Kidney tubule cell (primary cell): ENCODE data around the gene PDE8B.

ENCODE experiments used
- DNase-seq: peaks from one replicate; pipeline ENCODE4 v3.0.0-alpha.2; 2018; ENCODE audit warnings: low spot score

PDE8B gene

DNA sequence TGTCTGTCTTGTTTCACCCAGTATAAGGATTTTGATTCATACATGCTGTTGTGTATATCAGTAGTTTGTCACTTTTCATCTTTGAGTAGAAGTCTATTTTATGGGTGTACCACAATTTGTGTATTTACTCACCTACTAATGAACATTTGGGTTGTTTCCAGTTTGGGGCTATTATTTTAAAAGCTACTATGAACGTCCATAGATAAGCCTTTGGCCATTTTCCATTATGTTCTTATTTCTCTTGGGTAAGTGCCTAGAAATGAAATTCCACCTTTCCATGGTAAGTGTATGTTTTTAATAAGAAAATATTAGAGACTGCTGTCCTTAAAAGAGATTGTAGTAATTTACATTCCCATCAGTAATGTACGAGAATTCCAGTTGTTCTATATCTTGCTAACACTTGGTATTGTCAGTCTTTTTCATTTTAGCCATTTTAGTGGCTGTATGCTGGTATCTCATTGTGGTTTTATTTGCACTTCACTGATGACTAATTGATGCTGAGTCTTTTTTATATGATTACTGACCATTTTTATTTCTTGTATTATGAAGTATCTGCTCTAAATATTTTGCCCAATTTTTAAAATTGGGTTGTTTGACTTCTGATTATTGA is 17.9 kb upstream of the PDE8B start:
- DNase-seq, result no peak

DNA sequence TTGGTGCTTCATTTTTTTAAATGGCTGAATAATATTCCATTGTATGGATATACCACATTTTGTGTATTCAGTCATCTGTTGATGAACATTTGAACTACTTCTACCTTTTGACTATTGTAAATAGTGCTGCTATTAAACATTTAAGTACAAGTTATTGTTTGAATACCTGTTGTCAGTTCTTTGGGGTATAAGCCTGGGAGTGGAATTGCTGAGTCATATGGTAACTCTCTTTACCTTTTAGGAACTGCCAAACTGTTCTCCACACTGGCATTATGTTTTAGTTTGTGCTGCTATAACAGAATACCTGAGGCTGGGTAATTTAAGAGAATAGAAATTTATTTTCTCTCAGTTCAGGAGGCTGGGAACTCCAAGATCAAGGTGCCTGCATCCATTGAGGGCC is 15.7 kb upstream of the PDE8B start:
- DNase-seq, result no peak

DNA sequence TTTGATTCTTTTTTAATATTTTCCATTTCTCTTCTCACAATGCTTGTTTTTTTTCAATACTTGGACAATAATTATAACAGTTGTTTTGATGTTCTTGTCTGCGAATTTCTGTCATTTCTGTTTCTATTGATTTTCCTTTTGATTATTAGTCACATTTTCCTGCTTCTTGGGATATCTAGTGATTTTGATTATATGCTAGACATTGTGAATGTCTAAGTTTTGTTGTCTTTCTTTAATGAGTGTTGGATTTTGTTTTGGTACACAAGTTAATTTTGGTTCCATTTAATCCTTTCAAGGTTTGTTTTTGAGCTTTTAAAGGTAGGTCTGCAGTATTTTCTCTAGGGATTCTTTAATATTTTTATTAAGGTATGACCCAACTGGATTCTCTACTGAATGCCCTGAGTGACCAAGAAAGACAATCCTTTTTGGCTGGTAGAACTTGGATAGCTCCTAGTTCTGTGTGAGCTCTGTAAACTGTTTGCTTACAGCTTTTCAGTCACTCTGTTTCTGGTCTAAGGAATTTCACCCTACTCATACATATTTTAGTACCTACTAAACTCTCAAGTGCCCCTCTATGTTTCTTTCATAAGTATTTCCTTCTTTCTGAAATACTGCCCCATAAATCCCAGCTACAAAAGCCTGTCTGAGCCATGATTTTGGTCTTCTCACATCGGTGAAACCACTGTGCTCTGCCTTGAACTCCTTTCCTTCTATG is 12.5 kb upstream of the PDE8B start:
- no peak for DNase-seq

DNA sequence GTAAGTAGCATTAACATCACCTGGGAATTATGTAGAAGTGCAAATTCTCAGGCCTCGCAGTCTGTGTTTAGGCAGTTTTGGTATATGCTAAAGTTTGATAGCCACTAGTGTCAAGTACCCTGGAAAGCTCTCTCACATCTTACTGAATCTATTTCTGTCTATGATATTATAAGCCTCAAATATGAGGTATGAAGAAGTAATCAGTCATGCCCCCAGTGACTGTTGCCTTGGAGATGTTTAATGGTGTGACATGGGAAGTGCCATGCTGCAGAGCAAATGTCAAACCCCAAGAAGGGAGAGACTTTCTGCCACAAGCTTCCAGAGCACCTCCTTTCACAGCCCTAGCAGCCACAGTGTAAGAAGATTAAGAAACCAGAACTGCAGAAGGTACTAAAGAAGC is 9.8 kb upstream of the PDE8B start:
- DNase-seq, result no peak

DNA sequence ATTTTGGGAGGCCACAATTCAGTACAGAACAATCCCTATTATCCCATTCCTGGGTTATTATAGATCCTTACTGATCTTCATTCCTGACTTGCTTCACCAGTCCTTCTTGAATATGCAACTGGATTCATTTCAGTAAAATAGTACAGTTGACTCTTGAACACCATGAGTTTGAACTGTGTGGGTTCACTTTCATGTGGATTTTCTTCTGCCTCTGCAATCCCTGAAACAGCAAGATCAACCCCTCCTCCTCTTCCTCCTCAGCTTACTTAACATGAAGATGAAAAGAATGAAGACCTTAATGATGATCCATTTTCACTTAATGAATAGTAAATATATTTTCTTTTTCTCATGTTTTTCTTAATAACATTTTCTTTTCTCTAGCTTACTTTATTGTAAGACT is 8.3 kb upstream of the PDE8B start:
- no peak for DNase-seq

DNA sequence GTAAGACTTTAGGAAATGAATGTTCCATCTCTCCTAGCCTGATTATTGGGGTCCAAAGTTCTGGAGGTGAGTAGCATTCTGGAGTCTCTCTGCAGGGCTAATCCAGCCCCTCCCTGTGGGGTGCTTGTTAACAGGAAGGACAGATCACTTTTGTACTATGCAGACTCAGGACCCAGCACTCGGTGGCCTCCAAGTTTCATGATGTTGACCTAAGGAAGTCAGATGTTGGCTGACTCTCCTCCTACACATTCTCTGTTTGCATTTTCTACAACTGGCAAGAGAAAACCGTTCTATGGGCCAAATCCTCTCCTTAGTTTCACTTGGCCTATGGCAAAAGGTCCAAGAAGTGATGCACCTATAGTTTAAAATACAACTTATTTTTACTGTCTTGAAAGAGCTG is 5.5 kb upstream of the PDE8B start:
- DNase-seq, result no peak

DNA sequence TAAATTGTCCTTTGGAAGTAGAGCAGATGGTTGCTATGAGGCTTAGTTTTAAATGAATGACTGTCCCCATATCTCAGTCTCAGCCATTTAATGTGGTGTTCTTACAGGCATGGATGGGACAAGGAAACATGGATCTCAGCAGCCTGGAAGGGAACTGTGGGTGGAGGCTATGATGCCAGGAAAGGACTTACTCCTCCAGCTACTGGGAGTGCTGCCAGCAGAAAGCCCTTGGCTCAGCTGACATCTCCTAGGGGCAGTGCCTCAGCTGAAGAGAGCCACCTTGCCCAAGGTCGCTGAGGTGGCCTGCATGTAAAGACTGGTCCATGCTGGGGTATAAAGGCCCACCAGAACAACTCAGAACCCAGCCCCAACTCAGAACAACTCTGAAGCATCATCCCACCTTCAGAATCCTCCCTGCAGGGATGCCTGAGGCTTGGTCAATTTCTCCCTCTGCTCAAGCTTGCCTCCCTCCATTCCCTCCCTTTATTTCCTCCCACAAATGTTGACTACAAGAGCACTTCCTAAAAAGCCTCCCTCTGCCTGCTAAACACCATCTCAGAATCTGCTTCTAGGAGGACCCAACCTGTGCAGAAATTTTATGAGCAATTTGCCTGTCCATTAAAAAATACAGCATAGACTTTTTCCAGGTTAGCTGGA is 1.8 kb upstream of the PDE8B start:
- DNase-seq, result no peak

DNA sequence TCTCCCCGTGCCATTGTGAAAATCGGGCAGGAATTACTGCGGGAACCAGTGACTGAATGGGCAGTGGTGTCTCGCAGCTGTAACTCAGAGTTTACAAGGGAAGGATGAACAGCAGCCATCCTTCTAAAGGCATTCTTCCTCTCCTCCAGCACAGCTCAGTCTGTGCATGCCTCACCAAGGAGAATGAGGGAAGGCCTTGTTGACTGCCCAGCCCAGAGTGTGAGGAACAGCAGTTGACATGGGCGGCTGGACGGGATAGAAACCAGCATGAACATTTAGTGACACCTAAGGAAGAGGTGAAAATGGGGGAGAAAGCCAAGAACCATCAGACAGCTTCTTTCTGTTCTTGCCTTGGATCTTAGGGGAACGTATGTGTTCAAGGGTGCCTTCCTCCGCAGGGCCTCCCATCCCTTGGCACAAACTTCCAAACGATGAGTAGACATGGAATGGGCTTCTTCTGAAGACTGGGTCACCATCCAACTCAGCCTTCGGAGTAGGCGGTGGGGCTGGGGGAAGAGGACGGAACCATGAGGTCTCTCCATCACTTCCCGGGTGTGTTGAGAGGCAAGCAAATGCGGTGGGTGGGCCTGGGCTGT is 887 bp upstream of the PDE8B start:
- DNase-seq, result no peak

DNA sequence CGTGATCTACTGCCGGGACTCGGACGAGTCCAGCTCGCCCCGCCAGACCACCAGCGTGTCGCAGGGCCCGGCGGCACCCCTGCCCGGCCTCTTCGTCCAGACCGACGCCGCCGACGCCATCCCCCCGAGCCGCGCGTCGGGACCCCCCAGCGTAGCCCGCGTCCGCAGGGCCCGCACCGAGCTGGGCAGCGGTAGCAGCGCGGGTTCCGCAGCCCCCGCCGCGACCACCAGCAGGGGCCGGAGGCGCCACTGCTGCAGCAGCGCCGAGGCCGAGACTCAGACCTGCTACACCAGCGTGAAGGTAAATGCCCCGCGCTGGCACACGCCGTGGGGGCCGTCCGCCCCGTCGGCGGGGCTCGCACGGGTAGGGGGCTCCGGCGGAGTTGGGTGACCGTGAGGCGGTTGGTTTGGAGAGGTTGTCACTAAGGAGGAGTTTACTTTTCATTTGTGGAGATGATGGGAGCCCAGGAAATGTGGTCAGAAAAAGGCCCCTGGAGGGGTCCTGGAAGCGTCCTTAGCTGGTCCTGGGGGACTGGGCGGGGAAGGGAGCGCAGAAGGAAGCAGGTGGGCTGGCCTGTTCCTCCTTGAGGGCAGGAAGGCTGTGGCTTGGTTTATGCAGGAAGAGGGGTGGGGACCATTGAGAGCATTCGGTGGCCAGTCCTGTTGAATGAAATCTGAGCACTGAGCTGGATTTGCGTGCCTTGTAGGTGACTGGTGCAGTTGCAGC is 647 bp downstream of the PDE8B start:
- DNase-seq, result no peak

DNA sequence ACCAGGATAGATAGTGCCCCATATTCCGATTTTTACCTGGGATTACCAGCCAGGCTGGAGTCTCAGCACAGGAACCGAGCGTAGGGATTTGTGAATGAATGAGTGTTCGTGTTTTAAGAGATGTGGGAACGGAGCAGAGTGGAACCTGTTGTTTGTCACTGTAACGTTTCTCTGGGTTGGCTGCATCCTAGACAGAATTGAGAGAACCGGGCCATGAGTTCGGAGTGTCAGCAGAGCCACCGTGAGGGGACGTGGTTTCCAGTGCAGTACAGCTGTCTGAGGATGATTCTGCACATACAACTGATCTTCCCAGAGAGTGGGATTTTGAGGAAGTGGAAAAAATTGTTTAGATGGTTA is 1.2 kb downstream of the PDE8B start:
- no peak for DNase-seq

DNA sequence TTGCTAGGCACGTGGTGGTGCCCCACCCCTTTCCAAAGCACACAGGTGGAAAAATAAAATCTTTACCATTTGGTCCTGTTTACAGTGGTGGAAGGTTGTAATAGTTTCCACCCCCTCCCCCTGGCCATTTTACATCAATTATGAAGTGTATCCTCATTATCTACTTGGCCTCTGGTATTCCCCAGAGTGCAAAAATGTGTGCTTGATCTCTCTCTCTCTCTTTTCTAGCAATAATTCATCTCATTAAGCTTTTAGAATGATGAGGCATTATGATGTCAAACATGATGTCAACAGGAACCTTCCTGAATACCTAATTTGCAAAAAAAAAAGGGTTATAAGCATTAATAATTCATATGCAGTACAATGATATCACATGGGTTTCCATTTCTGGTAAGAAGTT is 3.1 kb downstream of the PDE8B start:
- DNase-seq, result no peak

DNA sequence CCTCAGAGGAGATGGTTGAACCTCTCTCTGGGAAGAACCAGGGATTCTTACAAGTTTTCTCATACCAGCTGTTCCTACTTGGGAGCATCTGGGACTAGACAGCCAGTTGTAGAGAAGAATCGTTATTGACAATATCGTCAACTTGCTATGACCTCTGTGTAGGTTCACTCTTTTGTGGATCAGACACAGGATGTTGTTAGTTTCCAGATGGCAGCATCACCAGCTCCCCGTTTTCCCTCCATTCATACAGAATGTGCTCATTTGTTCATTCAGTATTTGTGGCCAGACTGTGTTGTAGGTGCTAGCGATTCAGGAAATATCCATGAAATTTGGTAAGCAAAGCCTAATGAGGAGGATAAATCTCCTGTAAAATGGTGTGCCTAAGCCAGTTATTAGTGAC is 3.7 kb downstream of the PDE8B start:
- no peak for DNase-seq

DNA sequence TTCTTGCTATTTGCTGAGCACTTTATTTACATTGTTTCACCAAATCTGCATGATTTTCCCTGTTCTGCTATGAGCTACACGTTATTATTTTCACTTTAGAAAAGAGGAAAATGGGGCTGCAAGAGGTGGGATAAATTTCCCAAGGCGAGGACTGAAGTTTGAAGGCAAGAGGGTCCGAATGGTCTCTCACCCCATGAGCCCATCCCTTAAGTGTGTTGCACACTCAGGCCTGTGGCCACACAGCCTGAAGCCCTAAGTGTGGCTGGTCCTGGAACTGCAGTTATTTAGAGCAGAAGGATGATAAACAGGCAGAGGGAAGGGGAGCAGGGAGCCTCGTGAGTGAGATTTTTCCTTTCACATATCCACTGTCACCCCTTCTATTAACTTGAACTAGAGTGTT is 7.8 kb downstream of the PDE8B start:
- peak; percentile 6 for DNase-seq

DNA sequence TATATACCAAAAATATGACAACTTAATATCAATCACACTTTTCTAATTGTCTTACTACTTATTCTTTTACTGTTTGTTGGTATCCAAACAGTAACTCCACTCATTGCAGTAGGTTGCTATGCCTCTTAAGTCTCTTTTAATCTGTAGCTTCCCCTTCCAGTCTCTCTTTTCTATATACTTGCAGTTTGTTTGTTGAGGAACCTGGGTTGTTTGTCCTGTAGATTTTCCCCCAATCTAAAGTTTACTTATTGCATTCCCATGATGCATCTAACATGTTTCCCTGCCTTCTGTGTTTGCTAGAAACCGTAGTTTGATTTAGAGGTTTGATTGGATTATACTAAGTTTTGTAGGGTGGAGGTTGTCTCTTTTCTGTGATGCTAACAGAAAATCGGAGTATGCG is 10.6 kb downstream of the PDE8B start:
- no peak for DNase-seq

DNA sequence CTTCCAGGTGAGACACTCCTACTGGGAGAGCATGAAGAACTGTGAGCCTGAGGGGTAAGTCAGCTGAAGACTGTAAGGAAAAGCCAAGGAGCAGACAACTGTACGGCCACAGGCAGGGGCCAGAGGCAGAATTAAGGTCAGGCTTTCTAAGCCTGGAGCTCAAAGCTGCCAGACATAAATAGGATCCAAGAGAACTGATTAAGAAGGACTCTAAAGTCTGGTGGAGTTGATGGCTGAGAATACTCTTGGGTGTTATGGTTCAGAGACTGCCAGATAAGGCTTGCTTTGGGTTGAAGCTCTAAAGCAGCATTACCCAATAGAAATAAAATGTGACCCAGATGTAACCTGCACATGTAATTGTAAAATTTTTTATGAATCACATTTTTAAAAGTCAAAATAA is 12.2 kb downstream of the PDE8B start:
- no peak for DNase-seq

DNA sequence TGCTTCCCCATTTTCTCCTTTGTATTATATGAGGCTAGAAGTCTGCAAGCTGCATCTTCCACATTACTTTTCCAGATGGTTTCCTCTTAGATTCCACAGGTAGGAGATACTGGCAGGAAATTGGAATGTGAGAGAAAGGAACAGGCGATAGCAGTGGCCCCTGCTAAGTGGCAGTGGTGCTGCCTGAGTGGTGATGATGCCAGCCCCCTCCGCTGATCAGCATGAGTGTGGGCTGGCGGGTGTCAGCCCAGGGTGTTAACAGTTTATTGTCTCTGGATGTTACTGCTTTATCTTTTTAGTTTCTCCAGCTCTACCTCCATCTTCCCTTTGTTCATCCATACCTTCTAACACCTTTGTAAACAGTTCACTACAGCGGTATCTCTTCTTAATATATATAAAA is 13.2 kb downstream of the PDE8B start:
- DNase-seq, result no peak

DNA sequence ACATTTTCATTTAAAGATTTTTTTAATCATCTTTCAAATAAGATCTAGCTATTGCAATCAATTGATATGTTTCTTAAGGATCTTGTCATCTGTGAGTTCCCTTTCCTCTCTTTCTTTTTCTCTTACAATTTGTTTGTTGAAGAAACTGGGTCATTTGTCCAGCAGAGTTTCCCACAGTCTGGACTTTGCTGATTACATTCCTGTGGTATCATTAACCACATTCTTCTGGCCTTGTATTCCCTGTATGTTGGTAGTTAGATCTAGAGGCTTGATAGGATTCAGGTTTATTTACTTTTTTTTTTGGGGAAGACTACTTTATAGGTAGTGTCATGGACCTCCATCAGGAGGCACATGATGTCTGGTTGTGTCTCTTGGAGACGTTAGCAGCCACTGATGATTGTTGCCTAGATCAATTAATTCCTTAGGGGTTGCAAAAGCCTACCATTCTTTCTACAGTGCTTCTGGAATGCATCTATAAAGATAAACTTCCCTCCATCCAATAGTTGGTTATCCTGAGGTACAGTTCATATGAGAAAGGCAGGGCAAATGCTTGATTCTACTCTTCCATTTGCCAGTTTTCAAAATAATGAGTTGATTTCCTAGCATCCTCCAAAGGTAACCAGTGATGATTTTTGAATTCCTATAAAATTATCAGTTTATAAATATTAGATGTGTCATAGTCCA is 14.3 kb downstream of the PDE8B start:
- peak; percentile 41 for DNase-seq

DNA sequence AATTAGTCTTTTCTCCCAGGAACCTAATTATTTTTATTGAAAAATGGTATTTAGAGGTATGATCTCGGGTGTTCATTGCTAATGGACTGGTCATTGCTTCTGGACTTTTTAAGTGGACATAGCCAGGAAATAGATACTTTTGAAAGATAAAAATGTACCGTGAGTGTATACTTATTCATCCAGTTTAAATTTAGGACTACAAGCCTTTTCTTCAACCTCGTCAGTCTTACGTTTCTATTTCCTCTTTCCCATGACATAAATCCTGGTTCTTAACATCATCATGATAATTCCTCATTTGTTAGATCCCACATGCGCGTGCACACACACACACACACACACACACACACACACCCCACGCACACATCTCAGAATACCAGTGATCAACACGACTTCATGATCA is 15.1 kb downstream of the PDE8B start:
- DNase-seq, result no peak

DNA sequence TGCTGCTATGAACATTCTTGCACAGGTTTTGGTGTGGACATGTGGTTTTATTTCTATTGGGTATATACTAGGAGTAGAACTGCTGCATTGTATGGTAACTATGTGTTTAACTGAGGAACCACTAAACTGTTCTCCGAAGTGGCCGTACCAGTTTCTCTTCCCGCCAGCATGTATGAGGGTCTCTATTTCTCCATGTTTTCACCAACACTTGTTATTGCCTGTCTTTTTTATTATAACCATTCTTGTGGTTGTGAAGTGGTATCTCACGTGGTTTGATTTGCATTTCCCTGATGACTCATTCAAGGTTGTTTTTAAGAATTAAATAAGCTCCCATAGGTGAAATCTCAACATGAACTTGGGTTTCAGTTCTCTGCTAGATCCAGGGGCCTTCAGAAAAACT is 19.4 kb downstream of the PDE8B start:
- no peak for DNase-seq

DNA sequence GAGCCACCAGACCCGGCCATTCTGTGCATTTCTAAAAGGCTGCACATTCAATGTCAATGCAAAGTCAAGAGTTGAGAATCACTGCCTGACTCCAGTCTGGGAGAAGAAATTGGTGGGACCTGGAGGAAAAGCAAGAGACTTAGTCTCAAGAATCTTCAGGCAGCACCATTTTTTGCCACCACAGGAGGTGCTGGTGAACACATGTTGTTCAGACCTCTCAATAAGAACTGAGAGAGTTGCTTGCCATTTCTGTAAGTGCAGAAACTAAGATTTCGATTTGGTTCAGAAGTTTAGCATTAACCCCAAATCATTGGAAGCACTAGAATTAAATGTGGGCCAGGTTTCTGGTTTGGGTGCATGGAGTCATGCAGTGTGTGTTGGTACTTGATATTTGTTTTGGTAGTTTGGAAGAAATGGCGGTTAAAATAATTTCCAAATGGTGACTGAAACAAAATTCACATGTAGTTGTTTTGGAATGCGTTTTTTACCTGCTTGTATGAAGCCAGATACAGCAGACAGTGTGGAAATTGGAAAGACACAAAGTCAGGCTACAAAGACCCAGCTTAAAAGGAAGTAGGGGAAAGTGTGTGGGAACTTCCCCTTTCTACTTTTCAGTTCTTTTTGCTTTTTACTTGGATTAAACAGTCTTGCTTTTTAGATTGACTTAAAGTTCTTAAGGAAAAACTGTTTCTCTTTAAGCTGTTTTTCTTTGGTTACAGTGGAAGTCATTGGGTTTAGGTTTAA is 20.4 kb downstream of the PDE8B start:
- DNase-seq, result no peak

DNA sequence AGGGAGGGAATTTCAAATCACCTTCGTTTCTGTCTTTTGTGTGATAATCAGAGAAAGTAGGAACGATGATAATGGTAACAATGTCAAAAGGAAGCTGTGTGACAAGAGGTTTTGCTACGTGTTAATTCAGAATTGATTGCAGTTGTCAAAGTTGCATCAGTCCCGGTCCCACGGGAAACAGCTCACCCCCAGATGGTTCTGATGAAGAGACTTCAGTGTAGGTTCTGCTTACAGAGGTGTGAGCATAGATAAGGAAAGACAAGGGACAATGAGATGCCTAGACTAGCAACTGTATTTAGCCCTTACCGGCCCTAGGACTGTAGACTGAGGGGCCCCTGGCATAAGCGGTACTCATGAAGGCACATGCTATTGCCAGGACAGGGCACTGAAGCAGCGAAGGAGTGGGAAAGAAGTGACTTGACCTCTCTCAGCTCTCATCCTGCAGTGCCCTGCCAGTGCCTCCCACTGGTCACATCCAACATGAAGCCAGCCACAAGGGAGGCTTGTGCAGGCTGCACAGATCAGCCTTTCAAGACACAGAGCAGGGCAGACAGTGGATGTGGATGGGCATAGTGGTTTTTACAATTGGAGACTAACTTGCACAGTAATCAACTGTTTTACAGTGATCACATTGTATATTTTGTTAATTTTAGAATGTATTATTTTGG is 21.1 kb downstream of the PDE8B start:
- no peak for DNase-seq
